Nephron (organoid): ENCODE data around the gene RASD1.

Experiments used
- H3K27ac Mint-ChIP-seq, 3 experiments: 2 replicates each; pipeline ENCODE4 v1.8.0; 2020; ENCODE audit warnings: mixed read lengths in 3 of 3, mild to moderate bottlenecking in 2 of 3, moderate library complexity in 1 of 3
- H3K27me3 Mint-ChIP-seq: 2 replicates; pipeline ENCODE4 v1.8.0; 2021; ENCODE audit warnings: low read depth, mild to moderate bottlenecking, moderate library complexity, mixed read lengths
- H3K36me3 Mint-ChIP-seq: 2 replicates; pipeline ENCODE4 v1.8.0; 2020; ENCODE audit warnings: low read depth, mixed read lengths
- H3K4me1 Mint-ChIP-seq: 2 replicates; pipeline ENCODE4 v1.8.0; 2020; ENCODE audit warnings: mixed read lengths
- H3K4me3 Mint-ChIP-seq, 3 experiments: 2 replicates each; pipeline ENCODE4 v1.8.0; 2020; ENCODE audit warnings: mild to moderate bottlenecking in 3 of 3, mixed read lengths in 3 of 3, moderate library complexity in 2 of 3
- H3K9me3 Mint-ChIP-seq: 2 replicates; pipeline ENCODE4 v1.8.0; 2020; ENCODE audit warnings: mixed read lengths
- TF ChIP-seq, protein P1 (sequence below), 3 experiments: fragments of 200-600 bp; sonication (generic); IDR thresholded peaks; one replicate each; pipeline ENCODE4 v1.5.0; 2021; ENCODE audit warnings: antibody characterized with exemption in 3 of 3; ENCODE audit not compliant: unreplicated experiment in 3 of 3

The RASD1 gene

DNA sequence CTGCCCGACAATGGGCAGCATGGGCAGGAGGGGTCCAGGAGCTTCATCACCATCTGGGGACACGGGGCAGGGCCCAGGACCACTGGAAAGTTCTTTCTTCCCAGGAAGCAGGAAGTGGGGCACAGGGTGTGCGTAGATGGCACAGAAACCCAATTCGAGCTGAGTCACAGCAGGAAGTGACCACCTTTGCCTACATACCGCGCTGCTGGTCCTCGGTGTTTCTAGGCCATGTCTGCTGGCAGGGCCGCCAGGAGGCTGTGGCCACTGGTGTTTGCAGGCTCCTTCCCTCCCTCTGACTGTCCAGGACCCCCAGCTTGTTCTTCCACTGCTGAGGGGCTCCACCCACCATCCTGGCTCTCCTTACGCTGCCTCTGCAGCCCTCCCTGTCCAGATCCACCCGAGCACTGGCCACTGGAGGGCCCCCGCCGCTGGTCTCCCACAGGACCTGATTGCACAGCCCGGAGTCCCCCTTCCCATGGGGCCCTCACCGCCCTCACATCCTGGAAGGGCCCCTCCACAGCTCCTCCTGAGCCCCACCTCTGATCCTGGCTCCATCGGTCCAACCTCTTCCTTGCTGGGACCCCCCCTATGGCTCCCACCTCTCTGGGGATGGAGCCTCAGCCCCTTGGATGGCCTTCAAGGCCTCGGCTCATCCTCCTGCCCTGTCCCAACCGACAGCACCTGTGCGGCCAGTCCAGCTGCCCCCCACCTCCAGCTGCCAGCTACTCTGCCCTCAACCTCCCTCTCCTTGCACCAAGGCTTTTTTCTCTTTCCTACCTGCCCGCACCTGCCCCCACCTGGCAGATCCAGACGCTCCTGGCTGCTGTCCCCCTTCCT is 14.5 kb upstream of the RASD1 start:
- H3K9me3 Mint-ChIP-seq: no peaks in the 10 kb centered on the region
- no peak overlapping the region for H3K4me3 Mint-ChIP-seq
- H3K36me3 Mint-ChIP-seq: no peaks in the 10 kb centered on the region
- H3K4me1 Mint-ChIP-seq: peaks cover 35% of the 10 kb centered on the region
- no peak overlapping the region for H3K27ac Mint-ChIP-seq
- peaks cover 5% of the 10 kb centered on the region for H3K27me3 Mint-ChIP-seq
- TF ChIP-seq, protein P1, sequence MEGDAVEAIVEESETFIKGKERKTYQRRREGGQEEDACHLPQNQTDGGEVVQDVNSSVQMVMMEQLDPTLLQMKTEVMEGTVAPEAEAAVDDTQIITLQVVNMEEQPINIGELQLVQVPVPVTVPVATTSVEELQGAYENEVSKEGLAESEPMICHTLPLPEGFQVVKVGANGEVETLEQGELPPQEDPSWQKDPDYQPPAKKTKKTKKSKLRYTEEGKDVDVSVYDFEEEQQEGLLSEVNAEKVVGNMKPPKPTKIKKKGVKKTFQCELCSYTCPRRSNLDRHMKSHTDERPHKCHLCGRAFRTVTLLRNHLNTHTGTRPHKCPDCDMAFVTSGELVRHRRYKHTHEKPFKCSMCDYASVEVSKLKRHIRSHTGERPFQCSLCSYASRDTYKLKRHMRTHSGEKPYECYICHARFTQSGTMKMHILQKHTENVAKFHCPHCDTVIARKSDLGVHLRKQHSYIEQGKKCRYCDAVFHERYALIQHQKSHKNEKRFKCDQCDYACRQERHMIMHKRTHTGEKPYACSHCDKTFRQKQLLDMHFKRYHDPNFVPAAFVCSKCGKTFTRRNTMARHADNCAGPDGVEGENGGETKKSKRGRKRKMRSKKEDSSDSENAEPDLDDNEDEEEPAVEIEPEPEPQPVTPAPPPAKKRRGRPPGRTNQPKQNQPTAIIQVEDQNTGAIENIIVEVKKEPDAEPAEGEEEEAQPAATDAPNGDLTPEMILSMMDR (IDR thresholded peaks at IDR 0.05; ENCODE audit: unreplicated experiment in 3 of 3): no peak

DNA sequence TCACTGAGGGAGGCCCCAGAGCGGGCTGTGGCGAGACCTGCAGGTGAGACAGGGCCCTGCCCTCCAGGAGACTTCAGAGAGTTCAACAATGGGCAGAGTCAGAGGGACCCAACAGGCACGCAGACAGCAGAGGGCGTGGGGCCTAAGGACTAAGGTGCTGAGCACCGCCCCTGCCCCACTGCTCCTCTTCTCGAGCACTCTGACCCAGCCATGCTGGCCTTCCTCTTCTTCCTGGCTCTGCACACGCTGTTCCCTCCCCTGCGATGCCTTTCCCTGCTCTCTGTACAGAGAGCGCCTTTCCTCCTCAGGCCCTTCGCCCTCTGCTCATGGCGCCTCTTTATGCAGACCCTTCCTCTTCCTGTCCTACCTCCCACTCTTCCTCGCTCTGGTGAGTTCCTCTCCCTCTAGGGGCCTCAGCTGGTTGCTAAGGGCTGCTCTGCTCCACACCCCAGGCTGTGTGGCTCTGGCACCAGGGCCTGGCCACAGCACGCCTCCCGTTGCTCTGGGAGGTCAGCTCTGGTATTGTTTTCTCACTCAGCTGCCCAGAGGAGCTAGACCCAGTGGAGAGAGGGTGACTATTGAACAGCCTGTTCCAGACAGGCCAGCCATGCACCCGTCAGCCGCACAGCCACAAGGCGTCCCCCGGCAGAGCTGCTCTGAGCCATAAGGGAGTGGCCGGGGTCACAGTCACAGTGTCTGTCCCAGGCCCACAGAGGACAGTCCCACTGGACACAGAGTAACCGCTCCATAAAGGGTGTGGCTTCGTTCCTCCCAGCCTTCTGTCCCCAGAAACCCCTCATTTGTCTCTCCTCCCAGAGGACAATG is 13.6 kb upstream of the RASD1 start:
- Mint-ChIP-seq H3K4me3 (no peak overlapping the region), H3K27ac (peak overlapping the region in 1 of 3 experiments; percentile 52), H3K27me3 (peaks cover 5% of the 10 kb centered on the region), H3K4me1 (peaks cover 27% of the 10 kb centered on the region), H3K9me3 (no peaks in the 10 kb centered on the region), H3K36me3 (no peaks in the 10 kb centered on the region)
- TF ChIP-seq, protein P1 (IDR thresholded peaks at IDR 0.05; ENCODE audit: unreplicated experiment in 3 of 3): no peak

DNA sequence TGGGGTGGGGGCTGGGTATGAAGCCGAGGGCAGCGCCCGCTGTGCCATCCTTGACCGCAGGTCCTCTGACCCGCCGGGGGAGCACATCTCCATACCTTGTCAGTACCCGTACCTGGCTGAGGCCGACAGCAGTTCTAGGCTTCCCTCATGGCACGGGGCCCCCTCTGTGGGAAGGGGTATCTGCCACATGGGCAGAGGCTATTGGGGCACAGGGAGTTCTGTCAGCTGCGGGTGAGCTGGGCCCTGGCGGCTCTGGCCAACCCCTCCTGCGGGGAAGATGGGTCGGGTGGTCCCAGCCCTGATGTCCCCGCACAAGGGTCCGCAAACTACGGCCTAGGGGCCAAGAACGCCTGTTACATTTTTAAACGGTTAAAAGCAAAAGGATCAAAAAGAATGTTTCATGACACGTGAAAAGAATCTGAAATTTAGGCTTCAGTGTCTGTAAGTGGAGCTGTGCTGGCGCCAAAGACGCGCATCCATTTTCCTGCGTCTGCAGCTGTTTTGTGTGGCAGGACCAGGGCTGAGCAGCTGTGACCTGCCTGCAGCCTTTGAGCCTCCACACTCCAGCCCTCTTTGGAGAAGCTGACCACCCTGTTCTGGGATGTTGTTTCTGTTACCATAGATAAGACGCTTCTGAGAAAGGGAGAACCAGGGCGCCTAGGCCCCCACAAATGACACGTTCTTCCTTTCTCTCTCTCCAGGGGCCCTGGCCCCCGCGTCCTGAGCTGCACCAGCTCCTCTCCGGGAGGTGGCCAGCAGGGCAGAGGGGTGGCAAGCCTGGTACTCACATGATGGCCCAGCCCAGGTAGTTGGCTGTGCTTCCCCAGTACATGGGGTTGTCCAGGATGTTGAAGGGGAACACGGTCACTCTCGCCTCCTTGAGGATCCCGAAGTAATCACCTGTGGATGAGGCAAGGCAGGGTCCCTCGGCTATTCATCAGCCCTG is 12.7 kb upstream of the RASD1 start:
- Mint-ChIP-seq H3K4me1 (peaks cover 24% of the 10 kb centered on the region), H3K9me3 (no peaks in the 10 kb centered on the region), H3K27ac (peak overlapping the region in 1 of 3 experiments; percentile 29), H3K27me3 (peaks cover under 1% of the 10 kb centered on the region), H3K4me3 (no peak overlapping the region), H3K36me3 (no peaks in the 10 kb centered on the region)
- TF ChIP-seq, protein P1 (IDR thresholded peaks at IDR 0.05; ENCODE audit: unreplicated experiment in 3 of 3): no peak

DNA sequence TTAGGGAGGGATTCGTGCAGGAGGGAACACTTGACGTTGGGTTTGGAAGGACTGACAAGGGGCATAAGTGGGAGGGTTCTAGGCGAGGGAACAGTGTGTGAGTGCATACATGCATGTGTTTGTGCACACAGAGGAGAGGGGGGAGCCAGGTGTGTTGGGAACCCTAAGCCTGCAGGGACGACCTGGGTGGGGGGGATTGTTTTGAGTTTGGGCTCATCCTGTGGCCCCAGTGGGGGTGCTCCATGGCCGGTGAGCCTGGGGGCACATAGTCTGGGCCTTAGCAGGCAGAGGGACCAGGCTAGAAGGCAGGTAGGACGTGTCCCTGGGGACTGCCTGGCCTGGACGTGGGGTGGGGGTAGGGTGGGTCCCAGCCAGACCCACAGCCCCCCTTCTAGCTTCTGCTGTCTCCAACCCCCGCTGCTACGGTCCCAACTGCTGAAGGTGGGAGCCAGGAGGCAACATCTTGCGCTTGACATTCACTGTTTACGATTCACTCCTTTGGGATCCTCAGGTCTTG is 11.9 kb upstream of the RASD1 start:
- Mint-ChIP-seq H3K27me3 (peaks cover 3% of the 10 kb centered on the region), H3K9me3 (no peaks in the 10 kb centered on the region), H3K4me1 (peaks cover 25% of the 10 kb centered on the region), H3K36me3 (no peaks in the 10 kb centered on the region), H3K4me3 (no peak overlapping the region), H3K27ac (peak overlapping the region in 1 of 3 experiments; percentile 29)
- TF ChIP-seq, protein P1 (IDR thresholded peaks at IDR 0.05; ENCODE audit: unreplicated experiment in 3 of 3): no peak

DNA sequence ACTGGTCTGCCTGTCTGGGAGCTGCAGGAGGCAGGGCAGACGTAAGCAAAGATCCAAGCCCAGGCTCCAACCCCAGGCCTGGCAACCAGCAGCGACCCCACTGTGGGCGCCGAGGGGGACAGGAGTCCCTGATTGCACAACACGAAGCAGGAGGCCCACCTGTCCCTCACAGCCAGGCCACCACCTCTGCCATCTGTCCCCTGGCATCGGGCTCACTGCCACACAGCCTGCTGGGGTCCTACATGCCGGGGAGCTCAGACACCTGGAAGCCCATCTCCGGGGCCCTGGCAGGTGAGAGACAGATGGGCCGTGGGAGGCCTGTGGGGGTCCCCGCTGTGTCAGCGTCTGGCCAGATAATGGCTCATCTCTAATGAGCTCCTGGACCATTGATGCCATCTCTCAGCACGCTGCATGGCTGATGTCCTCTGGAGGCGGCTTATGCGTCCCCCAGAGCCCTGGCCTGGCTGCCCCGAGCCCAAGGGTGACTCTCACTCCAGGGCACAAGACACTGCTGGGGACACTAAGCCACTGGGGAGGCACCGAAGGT is 11.3 kb upstream of the RASD1 start:
- Mint-ChIP-seq H3K9me3 (no peaks in the 10 kb centered on the region), H3K27me3 (peaks cover 3% of the 10 kb centered on the region), H3K27ac (peak overlapping the region in 1 of 3 experiments; percentile 29), H3K4me1 (peaks cover 29% of the 10 kb centered on the region), H3K4me3 (no peak overlapping the region), H3K36me3 (no peaks in the 10 kb centered on the region)
- TF ChIP-seq, protein P1 (IDR thresholded peaks at IDR 0.05; ENCODE audit: unreplicated experiment in 3 of 3): no peak
